ENCODE data around the gene SPAG9.

DNA sequence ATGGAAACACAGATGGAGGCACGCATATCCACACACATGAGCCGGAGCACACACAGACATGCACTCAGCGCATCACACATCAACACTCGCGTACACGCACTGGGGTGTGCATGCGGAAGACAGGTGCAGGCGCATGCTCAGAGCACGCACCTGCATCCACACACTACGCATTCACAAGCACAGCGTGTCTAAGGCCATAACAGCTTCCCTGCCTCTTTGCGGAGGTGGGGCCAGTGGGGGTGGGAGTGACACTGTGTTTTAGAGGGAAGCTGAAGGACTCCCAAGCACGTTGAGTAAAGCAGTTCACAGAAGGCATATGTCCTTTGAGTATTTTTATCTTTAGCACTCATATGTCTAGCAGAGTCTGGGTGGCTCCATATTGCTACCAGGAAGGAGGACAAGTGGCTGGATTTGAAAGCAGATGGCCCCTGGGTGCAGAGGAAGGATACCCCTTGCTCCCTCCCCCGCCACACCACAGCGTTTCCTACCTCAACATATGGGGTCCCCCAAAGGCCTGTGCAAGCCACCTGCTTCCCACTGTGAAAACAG, 185.9 kb downstream of the SPAG9 start:
- TF ChIP-seq SP1 (IDR thresholded peaks at IDR 0.05) (no peak), FOXM1 (IDR thresholded peaks at IDR 0.05; ENCODE audit: borderline replicate concordance) (no peak), FOXK2 (IDR thresholded peaks at IDR 0.05) (no peak), HDGF (IDR thresholded peaks at IDR 0.05; ENCODE audit: borderline replicate concordance) (no peak), SUZ12 (IDR thresholded peaks at IDR 0.05) (no peak), TARDBP (IDR thresholded peaks at IDR 0.05) (no peak), ELF4 (IDR thresholded peaks at IDR 0.05) (no peak)

All from HEK293T (cell line).